ENCODE data around the gene ITSN1.

DNA sequence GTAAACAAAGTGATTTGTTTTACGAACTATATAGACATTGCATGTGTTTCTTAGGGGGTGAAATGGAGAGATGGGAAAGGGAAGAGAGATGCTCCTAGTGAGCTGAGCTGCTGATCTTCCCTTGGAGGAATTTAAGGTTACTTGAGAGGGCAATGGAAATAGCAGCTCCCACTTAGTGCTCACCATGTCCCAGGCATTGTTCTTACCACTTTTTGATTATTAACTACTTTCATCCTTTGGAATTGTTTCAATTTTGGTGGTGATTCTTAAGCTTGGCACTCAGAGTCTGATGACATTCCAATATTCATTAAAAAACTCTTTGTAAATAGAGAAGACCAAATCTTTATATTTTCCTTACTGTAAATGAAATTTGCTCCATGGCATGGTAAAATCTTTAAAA lies 124.9 kb downstream of the ITSN1 start:
- TF ChIP-seq CREB1 (IDR thresholded peaks at IDR 0.05; ENCODE audit: low read depth) (no peak), FOXM1 (IDR thresholded peaks at IDR 0.05; ENCODE audit: borderline replicate concordance, low read depth) (no peak), RAD21 (IDR thresholded peaks at IDR 0.05; ENCODE audit: low read depth) (no peak), CEBPB (IDR thresholded peaks at IDR 0.05) (no peak), TEAD4 (IDR thresholded peaks at IDR 0.05) (no peak)

Data from Ishikawa (cell line).